Measurements from ENCODE around the gene RPL4.
"Not testable (repeated sequence)": the region's sequence is repeated elsewhere in the genome, so short reads cannot be mapped to it uniquely, and the experiment has no call there.

Gene RPL4

GRCh38 chr15:66489179-66489791 lies 15.4 kb downstream of the RPL4 start:
- no peak for DNase-seq

- no peak for DNase-seq
Observed at GRCh38 chr15:66488525-66488924, 16.1 kb downstream of the RPL4 start.

- DNase-seq = no peak
Observed at GRCh38 chr15:66486887-66487286, 17.8 kb downstream of the RPL4 start.

- DNase-seq = no peak
Observed at GRCh38 chr15:66484539-66485112, 20.0 kb downstream of the RPL4 start.

GRCh38 chr15:66483131-66483566 lies 21.5 kb downstream of the RPL4 start:
- no peak for DNase-seq

GRCh38 chr15:66482539-66482938 lies 22.1 kb downstream of the RPL4 start:
- DNase-seq = no peak

DNA sequence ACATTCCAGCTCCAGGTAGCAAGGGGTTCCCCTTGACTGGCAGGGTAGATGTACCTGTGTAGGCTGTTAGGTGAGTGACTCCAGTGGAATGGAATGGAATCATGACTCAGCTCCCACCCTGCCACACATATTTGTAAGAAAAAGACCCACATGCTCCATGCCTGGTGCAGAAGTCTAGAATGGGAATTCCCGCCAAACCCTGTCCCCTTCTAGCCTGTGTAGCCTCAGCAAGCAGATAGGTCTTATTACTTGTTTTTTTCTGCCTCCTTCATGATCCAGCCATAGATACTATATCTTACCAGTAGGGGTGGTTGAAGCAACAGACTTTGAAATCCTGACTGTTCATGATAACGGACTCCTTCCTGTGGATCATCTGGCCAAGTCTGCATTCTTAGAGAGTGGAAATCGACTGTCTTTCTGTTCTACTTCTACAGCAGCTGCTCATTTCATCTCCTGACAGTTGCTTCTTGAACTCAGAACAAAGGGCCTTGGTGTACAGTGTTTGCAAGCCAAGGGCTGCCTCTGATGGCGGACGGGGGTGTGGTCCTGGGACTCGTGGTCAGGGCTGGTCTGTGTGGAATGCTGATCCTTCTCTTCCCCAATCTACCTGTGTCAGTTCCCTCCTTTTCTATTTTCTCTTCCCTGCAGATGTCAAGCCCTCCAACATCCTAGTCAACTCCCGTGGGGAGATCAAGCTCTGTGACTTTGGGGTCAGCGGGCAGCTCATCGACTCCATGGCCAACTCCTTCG lies 23.4 kb downstream of the RPL4 start:
- DNase-seq = no peak

DNA sequence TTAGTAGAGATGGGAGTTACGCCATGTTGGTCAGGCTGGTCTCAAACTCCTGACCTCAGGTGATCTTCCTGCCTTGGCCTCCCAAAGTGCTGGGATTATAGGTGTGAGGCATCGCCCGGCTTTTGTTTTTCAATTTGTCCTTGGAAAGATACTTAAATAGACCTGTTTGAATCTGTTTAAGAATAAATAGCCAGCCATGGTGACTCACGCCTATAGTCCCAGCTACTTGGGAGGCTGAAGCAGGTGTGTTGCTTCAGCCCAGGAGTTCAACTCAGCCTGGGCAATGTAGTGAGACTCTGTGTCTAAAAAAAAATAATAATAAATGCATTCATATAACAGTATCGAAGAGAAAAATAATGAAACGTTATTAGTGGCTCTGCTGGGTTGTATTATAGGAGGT lies 24.4 kb downstream of the RPL4 start:
- DNase-seq = no peak

DNA sequence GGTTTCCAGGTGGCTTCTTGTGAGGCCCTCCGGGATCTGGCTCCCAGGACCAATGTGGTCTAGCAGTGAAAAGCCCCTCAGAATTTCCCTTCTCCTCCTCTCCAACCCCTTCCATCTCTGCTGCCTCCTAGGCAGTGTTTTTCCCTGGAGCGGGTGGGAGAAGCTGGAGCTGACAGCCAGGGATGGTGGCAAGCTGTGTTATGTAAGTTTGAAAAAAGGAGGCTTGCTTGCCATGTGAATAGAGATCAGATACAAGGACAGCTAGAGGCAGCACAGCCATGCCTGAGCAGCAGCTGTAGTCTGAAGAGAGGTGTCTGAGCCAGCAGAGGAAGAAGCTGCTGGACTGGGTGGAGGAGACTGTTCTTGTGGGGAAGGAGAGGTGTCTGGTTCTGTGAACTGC lies 27.6 kb downstream of the RPL4 start:
- DNase-seq = no peak

DNA sequence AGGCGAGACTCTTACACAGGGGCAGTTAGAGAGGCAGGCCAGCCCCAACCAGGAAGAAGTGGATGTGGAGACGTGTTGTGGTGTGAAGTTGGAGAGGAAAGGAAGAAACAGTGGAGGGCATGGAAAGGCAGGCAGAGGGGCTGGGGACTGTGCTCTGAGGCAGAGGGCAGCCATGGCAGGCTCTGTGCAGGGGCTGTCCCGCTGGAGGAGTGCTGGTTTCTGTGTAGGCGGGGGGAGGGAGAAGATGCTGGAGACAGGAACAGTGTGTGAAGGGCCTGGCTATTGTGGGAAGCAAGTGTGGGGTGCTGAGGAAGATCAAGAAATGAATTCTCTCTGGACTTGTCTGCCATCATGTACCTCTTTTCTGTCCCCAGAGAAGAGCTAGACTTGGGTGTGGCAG lies 28.1 kb downstream of the RPL4 start:
- no peak for DNase-seq

GRCh38 chr15:66474963-66475362 lies 29.7 kb downstream of the RPL4 start:
- DNase-seq = no peak

GRCh38 chr15:66474135-66474534 lies 30.5 kb downstream of the RPL4 start:
- no peak for DNase-seq

- DNase-seq = no peak
Observed at GRCh38 chr15:66472176-66472999, 32.3 kb downstream of the RPL4 start.

DNA sequence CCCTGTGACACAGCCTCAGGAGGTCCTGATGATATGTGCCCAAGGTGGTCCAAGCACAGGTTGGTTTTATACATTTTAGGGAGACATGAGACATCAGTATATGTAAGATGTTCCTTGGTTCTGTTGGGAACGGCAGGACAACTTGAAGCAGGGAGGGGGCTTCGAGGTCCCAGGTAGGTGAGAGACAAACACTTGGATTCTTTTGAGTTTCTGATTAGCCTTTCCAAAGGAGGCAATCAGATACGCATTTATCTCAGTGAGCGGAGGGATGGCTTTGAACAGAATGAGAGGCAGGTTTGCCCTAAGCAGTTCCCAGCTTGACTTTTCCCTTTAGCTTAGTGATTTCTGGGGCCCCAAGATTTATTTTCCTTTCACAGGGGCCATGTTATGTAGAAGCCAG lies 33.8 kb downstream of the RPL4 start:
- DNase-seq = not testable (repeated sequence)

GRCh38 chr15:66467162-66468040 lies 37.3 kb downstream of the RPL4 start:
- not testable (repeated sequence) for DNase-seq

DNA sequence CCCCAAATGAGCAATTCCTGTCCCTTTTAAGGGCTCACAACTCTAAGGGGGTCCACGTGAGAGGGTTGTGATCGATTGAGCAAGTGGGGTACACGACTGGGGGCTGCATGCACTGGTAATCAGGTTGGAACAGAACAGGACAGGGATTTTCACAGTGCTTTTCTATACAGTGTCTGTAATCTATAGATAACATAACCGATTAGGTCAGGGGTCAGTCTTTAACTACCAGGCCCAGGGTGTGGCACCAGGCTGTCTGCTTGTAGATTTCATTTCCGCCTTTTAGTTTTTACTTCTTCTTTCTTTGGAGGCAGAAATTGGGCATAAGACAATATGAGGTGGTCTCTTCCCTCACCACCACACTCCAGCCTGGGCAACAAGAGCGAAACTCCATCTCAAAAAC lies 39.4 kb downstream of the RPL4 start:
- not testable (repeated sequence) for DNase-seq

DNA sequence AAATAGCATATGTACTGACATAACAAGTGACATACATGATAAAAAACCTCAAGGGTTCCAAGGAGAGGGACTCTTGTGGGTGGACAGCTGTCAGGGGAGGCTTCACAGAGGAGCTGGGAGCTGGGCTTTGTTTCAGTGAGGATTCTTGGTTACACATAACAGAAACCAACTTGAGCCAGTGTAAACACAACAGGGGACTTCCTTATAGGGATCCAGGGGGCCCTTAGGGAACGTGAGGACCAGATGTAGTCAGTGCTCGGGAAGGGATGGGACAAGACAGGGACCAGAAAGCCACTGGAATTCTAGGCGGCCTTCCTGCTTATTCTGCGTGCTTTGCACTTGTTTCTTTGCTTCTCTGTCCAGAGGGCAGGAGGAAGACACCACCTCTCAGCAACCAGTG lies 42.0 kb downstream of the RPL4 start:
- no peak for DNase-seq

GRCh38 chr15:66461917-66462316 lies 42.7 kb downstream of the RPL4 start:
- no peak for DNase-seq

DNA sequence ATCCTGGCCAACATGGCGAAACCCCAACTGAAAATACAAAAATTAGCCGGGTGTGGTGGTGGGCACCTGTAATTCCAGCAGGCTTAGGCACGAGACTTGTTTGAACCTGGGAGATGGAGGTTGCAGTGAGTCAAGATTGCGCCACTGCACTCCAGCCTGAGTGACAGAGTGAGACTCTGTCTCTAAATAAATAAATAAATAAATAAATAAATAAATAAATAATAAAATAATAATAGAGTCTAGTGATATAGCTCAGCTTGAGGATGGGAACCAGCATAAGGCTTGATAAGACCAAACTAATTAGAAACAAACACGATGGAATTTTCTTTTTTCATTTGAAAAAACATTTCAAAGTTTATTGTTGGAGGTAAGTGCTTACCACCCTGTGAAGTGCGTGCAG lies 43.4 kb downstream of the RPL4 start:
- DNase-seq = not testable (repeated sequence)

- no peak for DNase-seq
Observed at GRCh38 chr15:66459818-66460615, 44.6 kb downstream of the RPL4 start.

DNA sequence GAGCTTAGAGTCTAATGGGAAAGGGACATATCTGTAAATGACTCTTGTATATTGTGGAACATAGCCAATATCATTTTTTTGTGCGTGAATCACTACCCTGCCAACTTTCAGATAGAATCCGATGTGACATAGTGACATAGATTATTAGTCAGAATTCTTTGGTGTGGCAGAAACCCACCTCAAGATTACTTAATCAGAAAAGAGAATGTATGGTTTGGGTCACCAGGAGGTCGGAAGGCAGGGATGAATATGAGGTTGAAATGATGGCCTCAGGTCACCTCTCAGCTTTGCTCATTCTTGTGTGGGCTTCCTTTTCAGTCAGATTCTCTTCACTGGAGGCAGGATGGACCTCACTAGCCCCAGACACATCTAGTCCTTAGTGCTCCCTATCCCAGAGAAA lies 48.4 kb downstream of the RPL4 start:
- DNase-seq = no peak

DNA sequence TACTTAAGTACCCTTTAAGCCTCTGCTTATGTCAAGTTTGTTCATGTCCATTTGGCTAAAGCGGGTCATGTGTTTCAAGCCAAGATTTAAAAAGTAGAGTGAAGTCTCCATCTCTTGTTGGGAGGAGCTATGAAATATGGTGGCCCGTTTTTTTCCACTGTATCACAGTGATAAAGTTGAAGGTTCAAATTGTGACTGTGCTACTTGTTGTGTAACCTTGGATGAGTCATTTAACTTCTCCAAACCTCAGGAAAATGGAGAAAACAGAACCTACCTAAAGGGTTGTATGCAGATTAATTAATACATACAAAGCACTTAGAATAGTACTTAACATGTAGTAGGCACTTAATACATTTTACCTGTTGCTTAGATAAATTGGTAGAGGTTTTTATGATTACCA lies 50.5 kb downstream of the RPL4 start:
- DNase-seq = no peak
